HepG2 (cell line): ENCODE measurements around the gene MEI1. TPM values are rescaled to one million over a fixed set of nuclear protein-coding genes. Genes with fewer than 3 reads are reported as not detected.

Experiments
- ONECUT2 ChIP-seq: sonication (generic); formaldehyde crosslinking; IDR thresholded peaks from 2 replicates; pipeline ENCODE4 v1.4.0; 2020; ENCODE audit warnings: missing genetic modification reagents
- SATB2 ChIP-seq: sonication (generic); formaldehyde crosslinking; IDR thresholded peaks from 2 replicates; pipeline ENCODE4 v1.5.0; 2020; ENCODE audit warnings: missing genetic modification reagents
- TRAFD1 ChIP-seq: sonication (generic); formaldehyde crosslinking; IDR thresholded peaks from 2 replicates; pipeline ENCODE4 v1.5.1; 2020; ENCODE audit warnings: missing genetic modification reagents, mild to moderate bottlenecking, borderline replicate concordance
- ZNF264 ChIP-seq: sonication (generic); formaldehyde crosslinking; IDR thresholded peaks from 2 replicates; pipeline ENCODE4 v1.4.0; 2020; ENCODE audit warnings: missing genetic modification reagents
- ZNF646 ChIP-seq: sonication (generic); formaldehyde crosslinking; IDR thresholded peaks from 2 replicates; pipeline ENCODE4 v1.9.0; 2021; ENCODE audit warnings: mild to moderate bottlenecking, missing genetic modification reagents
- polyA plus RNA-seq, 8 experiments: library from polyadenylated mRNA; depleted of rRNA in 3 of 8; stranded (reverse) in 7 of 8; unstranded in 1 of 8; fragments of >200 nt; fragmentation: Illumina TruSeq in 4 of 8; extraction: Trizol in 4 of 8; gene quantifications; 2 replicates each; pipeline versions ENCODE4 v1.2.1 to v1.2.3, GENCODE V29; 2011 to 2016; ENCODE audit warnings: low read depth in 4 of 8, missing spikeins in 1 of 8, mixed read lengths in 1 of 8; ENCODE audit not compliant: insufficient read depth in 1 of 8
- total RNA-seq, 5 experiments: library from RNA; depleted of rRNA; stranded (reverse); fragments of >200 nt; fragmentation: Illumina TruSeq; extraction: Trizol; gene quantifications; 2 replicates each; pipeline ENCODE4 v1.2.3, GENCODE V29; 2016; ENCODE audit warnings: low read depth in 1 of 5

The MEI1 gene
- total and polyA plus RNA-seq, 2 of the 13 experiments (the other 11 are each of a cell fraction or from before 2014, with no cell fraction given): 0.75 to 1.9 TPM

GRCh38 chr22:41676134-41676533, 23.2 kb upstream of the MEI1 start (continued):
- TF ChIP-seq ZNF646 (CRISPR knock-in tag) (no peak), SATB2 (CRISPR knock-in tag) (no peak), ZNF264 (CRISPR knock-in tag) (no peak), TRAFD1 (no peak), ONECUT2 (CRISPR knock-in tag) (no peak)
